ENCODE data around the gene CD300LB. TPM values are rescaled to one million over a fixed set of nuclear protein-coding genes. Genes with fewer than 3 reads are reported as not detected.
"Not testable (repeated sequence)": the region's sequence is repeated elsewhere in the genome, so short reads cannot be mapped to it uniquely, and the experiment has no call there.

The CD300LB gene
- total RNA-seq, 4 donors from 2014 or later, result 0.16 TPM; not detected in 3

- Histone ChIP-seq H3K27me3 (peaks cover 0 to 12% (median 0%) of the 10 kb centered on the region in 3 donors), H3K36me3 (no peaks in the 10 kb centered on the region), H3K4me1 (no peaks in the 10 kb centered on the region), H3K4me3 (no peak overlapping the region), H3K27ac (no peak overlapping the region), H3K9me3 (no peaks in the 10 kb centered on the region)
- intact Hi-C loops (cut with DNase I; ENCODE audit: low total_unique reads) (loop anchor here (10.0 kb wide), 1 partner anchor 193 kb away; no protein-coding TSS in a partner anchor), in situ Hi-C loops (cut with MboI; ENCODE audit: low sequenced_read_pairs in 4 of 4) (no loop called here)
- no peak for DNase-seq
- TF ChIP-seq CTCF (IDR thresholded peaks at IDR 0.05 in 4 of 5, conservative IDR thresholded peaks at IDR 0.05 in 1 of 5), result no peak
- no peak for TF ChIP-seq POLR2A (IDR thresholded peaks at IDR 0.05)
- ATAC-seq, result no peak
Measured at GRCh38 chr17:74561586-74561985, 30.3 kb upstream of the CD300LB start.

GRCh38 chr17:74558882-74559519, 27.7 kb upstream of the CD300LB start:
- no peaks in the 10 kb centered on the region for H3K4me1 ChIP-seq
- DNase-seq (no peak), ATAC-seq (no peak)
- no peak overlapping the region for H3K4me3 ChIP-seq
- TF ChIP-seq CTCF (IDR thresholded peaks at IDR 0.05 in 4 of 5, conservative IDR thresholded peaks at IDR 0.05 in 1 of 5) (no peak), POLR2A (IDR thresholded peaks at IDR 0.05) (no peak)
- in situ Hi-C loops (cut with MboI; ENCODE audit: low sequenced_read_pairs in 4 of 4), result no loop called here
- H3K36me3 ChIP-seq, result no peaks in the 10 kb centered on the region
- intact Hi-C loops (cut with DNase I; ENCODE audit: low total_unique reads), result no loop called here
- H3K27ac ChIP-seq, result no peak overlapping the region
- no peaks in the 10 kb centered on the region for H3K9me3 ChIP-seq
- peaks cover 0 to 4% (median 0%) of the 10 kb centered on the region in 3 donors for H3K27me3 ChIP-seq

GRCh38 chr17:74558402-74558801, 27.1 kb upstream of the CD300LB start:
- intact Hi-C loops (cut with DNase I; ENCODE audit: low total_unique reads); H3K27me3 ChIP-seq; in situ Hi-C loops (cut with MboI; ENCODE audit: low sequenced_read_pairs in 4 of 4): not testable (repeated sequence)

GRCh38 chr17:74555427-74555940, 24.2 kb upstream of the CD300LB start:
- no peaks in the 10 kb centered on the region for H3K9me3 ChIP-seq
- intact Hi-C loops (cut with DNase I; ENCODE audit: low total_unique reads), result no loop called here

More at GRCh38 chr17:74558402-74558801, 27.1 kb upstream of the CD300LB start:
- DNase-seq, H3K9me3 ChIP-seq, H3K4me3 ChIP-seq, ATAC-seq, H3K27ac ChIP-seq, H3K36me3 ChIP-seq, H3K4me1 ChIP-seq: not testable (repeated sequence)

More at GRCh38 chr17:74555427-74555940, 24.2 kb upstream of the CD300LB start:
- Histone ChIP-seq H3K27ac (no peak overlapping the region), H3K36me3 (no peaks in the 10 kb centered on the region), H3K4me1 (no peaks in the 10 kb centered on the region), H3K4me3 (no peak overlapping the region), H3K27me3 (no peaks in the 10 kb centered on the region)
- in situ Hi-C loops (cut with MboI; ENCODE audit: low sequenced_read_pairs in 4 of 4), result no loop called here
- ATAC-seq, result no peak
- DNase-seq, result no peak
- TF ChIP-seq POLR2A (IDR thresholded peaks at IDR 0.05) (no peak), CTCF (IDR thresholded peaks at IDR 0.05 in 4 of 5, conservative IDR thresholded peaks at IDR 0.05 in 1 of 5) (no peak)
